Loucy (cell line): Measurements from ENCODE around the gene ASPRV1.

ENCODE experiments used
- H2AFZ ChIP-seq: fragments of 200-600 bp; sonication (generic); 2 replicates; pipeline ENCODE4 v1.6.0; 2016; ENCODE audit warnings: antibody characterized with exemption, mild to moderate bottlenecking, low read length, moderate library complexity
- H3F3A ChIP-seq: fragments of 200-600 bp; 2 replicates; pipeline ENCODE4 v1.6.0; 2016; ENCODE audit warnings: antibody characterized with exemption, low read depth, mild to moderate bottlenecking
- H3K27me3 ChIP-seq: fragments of 200-600 bp; sonication (generic); 2 replicates; pipeline ENCODE4 v1.6.1; 2014; ENCODE audit warnings: low read length, mild to moderate bottlenecking; ENCODE audit not compliant: insufficient read depth, poor library complexity, severe bottlenecking
- H3K36me3 ChIP-seq: fragments of 200-600 bp; sonication (generic); 2 replicates; pipeline ENCODE4 v1.6.1; 2016; ENCODE audit warnings: low read length; ENCODE audit not compliant: insufficient read depth
- H3K4me1 ChIP-seq: fragments of 200-600 bp; sonication (generic); 2 replicates; pipeline ENCODE4 v1.5.1; 2014; ENCODE audit warnings: low read length, mild to moderate bottlenecking; ENCODE audit not compliant: insufficient read depth, poor library complexity, severe bottlenecking
- H3K4me2 ChIP-seq: fragments of 200-600 bp; sonication (generic); 2 replicates; pipeline ENCODE4 v1.6.0; 2014; ENCODE audit warnings: antibody characterized with exemption, low read length, low read depth, mild to moderate bottlenecking; ENCODE audit not compliant: poor library complexity, severe bottlenecking
- H3K4me3 ChIP-seq: fragments of 200-600 bp; sonication (generic); 2 replicates; pipeline ENCODE4 v1.5.1; 2014; ENCODE audit warnings: low read length, mild to moderate bottlenecking, mixed read lengths; ENCODE audit not compliant: poor library complexity, severe bottlenecking
- H3K79me2 ChIP-seq: fragments of 200-600 bp; sonication (generic); 2 replicates; pipeline ENCODE4 v1.6.1; 2014; ENCODE audit warnings: low read length; ENCODE audit not compliant: insufficient read depth
- H3K9ac ChIP-seq: fragments of 200-600 bp; sonication (generic); 2 replicates; pipeline ENCODE4 v1.6.0; 2014; ENCODE audit warnings: mild to moderate bottlenecking, low read depth, low read length, moderate library complexity; ENCODE audit not compliant: poor library complexity, severe bottlenecking
- H3K9me2 ChIP-seq: fragments of 200-600 bp; sonication (generic); replicated peaks from 2 replicates; pipeline ENCODE4 v1.6.1; 2016; ENCODE audit warnings: low read depth, low read length, mixed read lengths
- H3K9me3 ChIP-seq: fragments of 200-600 bp; sonication (generic); 2 replicates; pipeline ENCODE4 v1.6.1; 2014; ENCODE audit warnings: mild to moderate bottlenecking, antibody characterized with exemption, low read length, low read depth; ENCODE audit not compliant: insufficient read depth
- H4K20me1 ChIP-seq: fragments of 200-600 bp; sonication (generic); 2 replicates; pipeline ENCODE4 v1.6.0; 2014; ENCODE audit warnings: antibody characterized with exemption, low read length, mild to moderate bottlenecking; ENCODE audit not compliant: insufficient read depth, poor library complexity, severe bottlenecking
- CTCF ChIP-seq: fragments of 200-600 bp; sonication (generic); conservative IDR thresholded peaks from 2 replicates; pipeline ENCODE4 v1.5.1; 2014; ENCODE audit warnings: mild to moderate bottlenecking, antibody characterized with exemption, low read length
- EZH2phosphoT487 ChIP-seq: fragments of 200-600 bp; IDR thresholded peaks from 2 replicates; pipeline ENCODE4 v1.6.1; 2018; ENCODE audit warnings: antibody characterized with exemption, mild to moderate bottlenecking, moderate library complexity, borderline replicate concordance

Gene ASPRV1

GRCh38 chr2:69948963-69949645 lies 12.3 kb downstream of the ASPRV1 start:
- Histone ChIP-seq H3K4me1 (peaks cover 30% of the 10 kb centered on the region), H3F3A (no peaks in the 10 kb centered on the region), H3K36me3 (no peaks in the 10 kb centered on the region), H3K27me3 (no peaks in the 10 kb centered on the region), H2AFZ (no peak overlapping the region), H3K9me3 (no peaks in the 10 kb centered on the region), H3K79me2 (no peaks in the 10 kb centered on the region), H3K4me3 (no peak overlapping the region), H3K9ac (no peak overlapping the region), H4K20me1 (no peaks in the 10 kb centered on the region), H3K9me2 (no peaks in the 10 kb centered on the region), H3K4me2 (no peak overlapping the region)
- TF ChIP-seq EZH2phosphoT487 (no peak), CTCF (no peak)

GRCh38 chr2:69948032-69948962 lies 13.1 kb downstream of the ASPRV1 start:
- no peaks in the 10 kb centered on the region for H3K36me3 ChIP-seq
- H3K9me3 ChIP-seq: no peaks in the 10 kb centered on the region
- peaks cover 32% of the 10 kb centered on the region for H3K4me1 ChIP-seq
- H3K79me2 ChIP-seq: no peaks in the 10 kb centered on the region
- H4K20me1 ChIP-seq: no peaks in the 10 kb centered on the region
- H3K4me2 ChIP-seq: no peak overlapping the region
- TF ChIP-seq EZH2phosphoT487 (no peak), CTCF (no peak)
- no peaks in the 10 kb centered on the region for H3F3A ChIP-seq
- H3K9ac ChIP-seq: no peak overlapping the region
- no peaks in the 10 kb centered on the region for H3K9me2 ChIP-seq
- H2AFZ ChIP-seq: no peak overlapping the region
- H3K4me3 ChIP-seq: no peak overlapping the region
- no peaks in the 10 kb centered on the region for H3K27me3 ChIP-seq

- no peaks in the 10 kb centered on the region for H3K36me3 ChIP-seq
- no peaks in the 10 kb centered on the region for H3K27me3 ChIP-seq
- no peaks in the 10 kb centered on the region for H3K79me2 ChIP-seq
- H3K4me2 ChIP-seq: peak overlapping the region; percentile 62
- no peak overlapping the region for H3K4me3 ChIP-seq
- H3K9me2 ChIP-seq: no peaks in the 10 kb centered on the region
- no peaks in the 10 kb centered on the region for H3K9me3 ChIP-seq
- peak overlapping the region; percentile 66; the same call in 1 of the 2 replicates for H2AFZ ChIP-seq
- TF ChIP-seq EZH2phosphoT487: no peak
- no peak for TF ChIP-seq CTCF
- H3K4me1 ChIP-seq: peaks cover 32% of the 10 kb centered on the region
- H3K9ac ChIP-seq: peak overlapping the region; percentile 53
- H3F3A ChIP-seq: no peaks in the 10 kb centered on the region
- H4K20me1 ChIP-seq: no peaks in the 10 kb centered on the region
These were observed 14.0 kb downstream of the ASPRV1 start for GRCh38 chr2:69947325-69947931.
